GM12875 (cell line): ENCODE data around the gene RASSF5.

Source experiments
- H3K4me3 ChIP-seq: one replicate; pipeline ENCODE4 v1.5.1; 2011; ENCODE audit warnings: low read depth, low read length, control low read depth
- TF ChIP-seq, protein P1 (sequence below): IDR thresholded peaks from 2 replicates; pipeline ENCODE4 v1.5.1; 2011; ENCODE audit warnings: low read depth, mild to moderate bottlenecking, control low read depth, inconsistent platforms, low read length, moderate library complexity, borderline replicate concordance; ENCODE audit not compliant: insufficient read depth

The RASSF5 gene

DNA sequence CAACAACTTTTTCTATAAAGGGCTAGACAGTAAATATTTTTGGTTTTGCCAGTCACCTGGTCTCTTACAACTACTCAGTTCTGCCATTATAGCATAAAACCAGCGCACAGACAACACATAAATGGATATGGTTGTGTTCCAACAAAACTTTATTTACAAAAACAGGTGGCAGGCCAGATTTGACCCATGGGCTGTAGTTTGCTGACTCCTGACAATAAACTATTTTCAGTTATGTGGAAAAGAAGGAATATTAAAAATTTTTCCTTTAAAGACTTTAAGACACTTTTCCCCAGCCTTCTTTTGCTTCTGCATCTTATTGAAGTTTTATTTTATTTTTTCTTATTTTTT is 89.0 kb downstream of the RASSF5 start:
- no peak overlapping the region for H3K4me3 ChIP-seq
- TF ChIP-seq, protein P1, sequence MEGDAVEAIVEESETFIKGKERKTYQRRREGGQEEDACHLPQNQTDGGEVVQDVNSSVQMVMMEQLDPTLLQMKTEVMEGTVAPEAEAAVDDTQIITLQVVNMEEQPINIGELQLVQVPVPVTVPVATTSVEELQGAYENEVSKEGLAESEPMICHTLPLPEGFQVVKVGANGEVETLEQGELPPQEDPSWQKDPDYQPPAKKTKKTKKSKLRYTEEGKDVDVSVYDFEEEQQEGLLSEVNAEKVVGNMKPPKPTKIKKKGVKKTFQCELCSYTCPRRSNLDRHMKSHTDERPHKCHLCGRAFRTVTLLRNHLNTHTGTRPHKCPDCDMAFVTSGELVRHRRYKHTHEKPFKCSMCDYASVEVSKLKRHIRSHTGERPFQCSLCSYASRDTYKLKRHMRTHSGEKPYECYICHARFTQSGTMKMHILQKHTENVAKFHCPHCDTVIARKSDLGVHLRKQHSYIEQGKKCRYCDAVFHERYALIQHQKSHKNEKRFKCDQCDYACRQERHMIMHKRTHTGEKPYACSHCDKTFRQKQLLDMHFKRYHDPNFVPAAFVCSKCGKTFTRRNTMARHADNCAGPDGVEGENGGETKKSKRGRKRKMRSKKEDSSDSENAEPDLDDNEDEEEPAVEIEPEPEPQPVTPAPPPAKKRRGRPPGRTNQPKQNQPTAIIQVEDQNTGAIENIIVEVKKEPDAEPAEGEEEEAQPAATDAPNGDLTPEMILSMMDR: no peak

DNA sequence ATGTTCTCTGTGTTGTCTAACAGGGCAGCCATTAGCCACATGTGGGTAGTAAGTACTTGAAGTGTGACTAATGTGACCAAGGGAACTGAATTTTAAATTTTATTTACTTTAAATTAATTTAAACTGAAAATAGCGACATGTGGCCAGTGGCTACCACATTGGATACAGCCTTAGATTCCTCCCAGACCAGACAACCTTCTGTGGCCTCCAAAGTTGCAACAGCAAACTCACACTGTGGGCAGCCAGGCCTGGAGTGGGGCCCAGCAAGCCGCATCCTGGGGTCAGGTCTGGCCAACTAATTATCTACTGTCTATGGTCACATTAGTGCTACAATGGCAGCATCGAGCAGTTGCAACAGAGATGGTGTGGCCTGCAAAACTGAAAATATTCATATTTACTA is 93.2 kb downstream of the RASSF5 start:
- TF ChIP-seq, protein P1: no peak
- H3K4me3 ChIP-seq: no peak overlapping the region

DNA sequence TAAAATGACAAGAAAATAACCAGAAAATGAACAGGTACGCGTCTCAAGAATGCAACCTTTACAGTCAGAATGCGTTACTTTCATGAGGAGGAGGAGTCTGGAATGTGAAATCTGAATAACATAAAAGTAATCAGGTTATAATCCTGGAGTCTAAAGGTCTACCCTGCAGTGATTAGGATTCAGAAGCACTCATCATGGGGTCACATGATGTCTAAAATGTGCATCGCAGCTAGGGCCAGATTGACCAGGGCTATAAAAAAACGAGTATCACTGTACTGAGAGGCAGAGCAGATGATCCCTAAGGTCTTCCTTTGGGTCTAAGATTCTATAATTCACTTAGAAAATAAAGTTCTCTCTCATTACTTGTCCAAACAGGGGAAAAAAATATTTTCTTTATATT is 97.5 kb downstream of the RASSF5 start:
- no peak overlapping the region for H3K4me3 ChIP-seq
- TF ChIP-seq, protein P1: no peak

DNA sequence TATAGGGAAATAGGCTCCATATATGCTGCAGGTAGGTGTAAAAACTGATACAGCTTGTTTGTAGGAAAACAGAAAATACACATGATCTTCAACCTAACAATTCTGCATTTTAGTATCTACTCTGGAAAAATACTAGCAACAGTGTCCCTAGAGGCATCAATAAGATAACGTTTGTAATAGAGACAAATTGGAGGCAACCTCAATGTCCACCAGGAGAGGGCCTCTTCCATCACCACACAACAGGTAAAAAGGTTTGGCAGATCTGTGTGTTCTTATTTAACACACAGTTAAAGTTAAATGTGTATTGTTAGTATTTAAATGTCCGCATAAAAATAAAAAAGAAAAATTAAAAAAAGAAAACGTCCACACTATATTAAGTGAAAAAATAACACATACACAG is 99.5 kb downstream of the RASSF5 start:
- no peak overlapping the region for H3K4me3 ChIP-seq
- TF ChIP-seq, protein P1: peak; percentile 48

DNA sequence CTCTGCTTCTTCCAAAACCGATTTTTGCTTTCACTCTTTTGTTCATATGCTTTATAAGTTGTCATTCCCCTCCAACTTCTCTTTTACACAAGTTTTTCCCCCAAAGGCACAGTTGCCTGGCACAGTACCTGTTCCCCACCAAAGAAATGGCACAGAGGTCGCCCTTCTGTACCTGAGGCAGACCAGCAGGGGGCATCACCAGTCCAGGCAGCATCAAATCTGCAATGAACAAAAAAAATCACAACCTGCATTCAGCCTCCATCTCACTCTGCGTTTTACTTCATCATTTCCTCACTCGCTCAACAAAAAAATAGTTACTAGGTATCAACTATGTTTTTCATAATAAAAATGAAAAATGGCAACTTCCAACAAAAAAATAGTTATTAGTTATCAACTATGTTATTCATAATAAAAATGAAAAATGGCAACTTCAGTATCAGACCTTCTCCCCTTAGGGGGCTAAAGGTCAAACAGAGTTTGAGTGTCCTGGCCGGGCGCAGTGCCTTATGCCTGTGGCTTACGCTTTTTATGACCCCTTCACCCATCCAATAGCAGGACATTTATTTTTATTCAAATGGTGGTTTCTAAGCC is 100.9 kb downstream of the RASSF5 start:
- no peak overlapping the region for H3K4me3 ChIP-seq
- TF ChIP-seq, protein P1: peak; percentile 77

DNA sequence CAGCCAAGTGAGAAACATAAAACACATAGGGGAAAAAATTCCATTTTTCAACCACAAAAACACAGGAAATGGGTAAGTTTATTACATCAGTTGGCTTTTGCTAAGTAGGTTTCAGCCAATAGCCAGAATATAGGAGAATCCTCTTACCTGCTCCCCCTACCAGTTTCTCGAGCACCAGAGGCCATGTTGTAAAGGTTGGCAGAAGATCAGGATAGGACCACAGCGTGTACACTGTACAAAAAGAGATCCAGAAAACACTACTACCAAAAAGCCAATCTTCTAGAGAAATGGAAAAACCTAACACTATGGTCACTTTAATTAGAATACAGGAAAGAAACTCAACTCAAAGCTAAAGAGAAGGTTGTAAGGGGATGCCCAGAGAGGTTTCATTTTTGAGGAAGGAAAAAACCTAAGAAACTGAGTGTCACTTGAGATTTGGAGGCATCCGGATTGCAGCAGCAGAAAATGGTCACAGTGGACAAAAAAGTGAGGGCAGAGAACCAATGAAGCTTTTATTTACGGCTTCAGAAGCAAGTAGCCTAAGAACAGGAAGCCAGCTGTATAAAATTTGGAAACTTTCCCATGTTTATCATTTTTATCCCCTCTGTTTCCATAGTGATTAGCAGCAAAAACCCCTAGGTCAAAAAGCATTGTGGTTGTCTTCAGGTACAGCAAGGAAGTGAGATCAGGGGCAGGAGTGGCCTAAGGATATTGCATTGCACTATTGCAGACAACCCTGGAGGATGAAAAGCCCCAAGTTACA is 102.1 kb downstream of the RASSF5 start:
- no peak overlapping the region for H3K4me3 ChIP-seq
- TF ChIP-seq, protein P1: no peak
